CD4-positive, alpha-beta T cell treated with Interleukin-21 for 1 hour (primary cell): ENCODE results near the gene RUNX1.

Source experiments
- DNase-seq: peaks from one replicate; pipeline ENCODE4 v3.0.0-alpha.2; 2020

RUNX1 gene

GRCh38 chr21:35035116-35035515, 14.0 kb downstream of the RUNX1 start:
- no peak for DNase-seq

GRCh38 chr21:35034203-35034926, 14.7 kb downstream of the RUNX1 start:
- DNase-seq = no peak

- no peak for DNase-seq
Observed at GRCh38 chr21:35032474-35033263, 16.4 kb downstream of the RUNX1 start.

DNA sequence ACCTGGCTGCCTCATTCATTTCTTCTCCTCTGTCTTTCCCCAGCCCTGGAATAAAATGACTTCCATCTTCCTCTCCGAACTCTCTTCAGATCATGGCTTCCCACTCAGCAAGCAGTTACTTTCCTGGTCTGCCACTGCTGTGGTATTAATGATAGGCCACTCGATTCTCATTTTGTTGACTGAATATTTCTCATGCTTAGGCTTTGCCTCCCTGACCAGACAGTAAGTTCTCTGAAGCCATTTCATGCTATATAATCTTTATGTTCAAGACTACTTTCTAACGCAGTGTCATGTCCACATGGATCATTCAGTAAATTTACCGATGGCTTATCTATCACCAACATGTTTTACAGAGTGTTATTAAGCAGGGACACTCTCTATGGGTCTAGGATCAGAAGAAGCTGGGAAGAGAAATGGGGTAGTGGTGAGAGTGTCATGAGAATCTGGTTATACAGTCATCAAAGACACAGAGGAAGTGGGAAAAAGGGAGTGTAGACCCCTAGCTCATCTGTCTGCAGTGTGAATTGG, 20.6 kb downstream of the RUNX1 start:
- no peak for DNase-seq

- no peak for DNase-seq
Observed at GRCh38 chr21:35027563-35028450, 21.3 kb downstream of the RUNX1 start.

DNA sequence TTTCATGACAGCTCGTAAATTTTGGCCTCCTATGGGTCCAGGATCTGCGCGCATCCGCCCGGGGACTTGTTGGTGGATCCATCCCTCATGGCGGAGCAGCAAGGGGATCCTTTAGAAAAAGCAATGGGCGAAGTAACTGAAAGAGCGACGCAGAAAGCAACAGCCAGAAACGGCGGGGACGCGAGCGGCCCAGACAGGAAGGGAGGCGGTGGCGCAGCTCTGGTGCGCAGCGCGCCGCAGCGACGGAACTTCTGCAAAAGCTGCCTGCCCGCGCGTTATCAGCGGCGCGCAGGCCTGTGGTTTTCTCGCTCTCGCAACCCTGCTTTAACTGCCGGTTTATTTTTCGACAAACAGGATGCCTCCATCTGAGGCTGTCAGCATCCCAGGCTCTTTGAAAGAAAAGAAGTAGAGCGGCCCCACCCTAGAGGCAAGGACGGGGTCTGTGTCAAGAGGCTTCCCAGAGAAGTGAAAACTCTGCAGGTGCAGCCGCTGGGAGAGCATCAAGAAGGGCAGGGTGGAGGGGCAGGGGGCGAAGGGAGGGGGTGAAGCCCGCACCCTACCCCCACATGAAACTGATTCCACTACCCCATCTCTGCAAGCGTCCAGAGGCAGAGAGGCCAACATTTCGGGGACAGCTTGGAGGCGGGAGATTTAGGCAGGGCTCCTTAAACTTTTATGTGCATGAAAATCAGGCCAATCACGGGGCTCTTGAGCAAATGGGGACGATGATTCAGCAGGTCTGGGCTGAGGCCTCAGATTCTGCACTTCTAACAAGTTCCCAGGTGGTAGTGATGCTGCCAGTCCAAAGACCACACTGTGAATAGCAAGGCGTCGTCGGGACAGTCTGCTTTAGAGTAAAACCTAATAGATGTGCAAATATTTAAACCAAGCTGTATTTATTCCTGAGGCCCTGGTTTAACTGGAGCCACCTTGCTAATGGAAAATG, 22.2 kb downstream of the RUNX1 start:
- DNase-seq = peak; percentile 86

- no peak for DNase-seq
Observed at GRCh38 chr21:35026153-35026500, 23.0 kb downstream of the RUNX1 start.

- DNase-seq = no peak
Observed at GRCh38 chr21:35025206-35026152, 23.6 kb downstream of the RUNX1 start.

- DNase-seq = no peak
Observed at GRCh38 chr21:35024513-35024912, 24.6 kb downstream of the RUNX1 start.

DNA sequence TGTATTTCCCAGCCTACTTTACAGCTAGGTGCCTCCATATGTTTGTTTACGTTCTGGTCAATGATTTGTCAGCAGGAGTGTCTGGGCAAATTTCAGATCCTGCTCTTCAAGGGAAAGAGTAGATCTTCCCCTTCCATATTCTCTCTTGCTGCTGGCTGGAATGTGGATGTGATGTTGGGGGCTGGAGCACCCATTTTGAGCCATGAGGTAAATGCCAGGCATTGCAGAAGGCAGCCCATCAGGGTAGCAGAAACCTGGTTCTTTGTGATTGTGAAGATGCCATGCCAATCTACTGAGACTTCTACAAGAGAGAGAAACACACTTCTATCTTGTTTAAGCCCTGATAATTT, 25.1 kb downstream of the RUNX1 start:
- DNase-seq = no peak

DNA sequence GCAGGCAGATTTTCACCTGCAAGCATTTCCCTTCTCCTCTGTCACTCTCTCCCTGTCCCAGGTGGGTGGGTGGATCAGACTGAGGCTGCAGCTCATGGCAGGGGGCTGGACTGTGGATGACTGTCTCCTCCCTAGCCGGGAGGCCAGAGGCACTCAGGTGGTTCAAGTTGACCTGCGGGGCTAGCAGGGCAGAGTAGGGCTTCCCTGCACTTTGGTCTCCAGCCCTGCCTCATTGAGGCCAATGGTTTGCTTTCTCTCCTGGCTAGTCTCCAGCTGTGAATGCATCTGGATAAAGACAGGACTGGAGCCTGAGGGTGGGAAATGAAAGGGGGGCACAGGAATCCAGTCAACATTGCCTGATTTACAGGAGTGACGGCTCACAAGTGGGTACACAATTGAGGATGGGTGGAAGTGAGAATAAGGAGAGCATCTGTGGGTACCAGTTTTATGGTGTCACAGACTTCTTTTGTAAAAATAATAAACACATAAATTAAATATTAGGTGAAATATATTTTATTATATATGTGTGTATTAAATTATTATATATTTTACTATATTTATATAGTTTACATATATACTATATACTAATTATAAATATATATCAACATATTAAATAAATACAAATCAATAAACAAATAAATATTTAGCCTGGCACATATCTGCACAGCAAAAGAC, 25.6 kb downstream of the RUNX1 start:
- no peak for DNase-seq

- no peak for DNase-seq
Observed at GRCh38 chr21:35021546-35021945, 27.6 kb downstream of the RUNX1 start.

GRCh38 chr21:35020902-35021301, 28.2 kb downstream of the RUNX1 start:
- DNase-seq = no peak

GRCh38 chr21:35020436-35020835, 28.7 kb downstream of the RUNX1 start:
- DNase-seq = peak; percentile 43

DNA sequence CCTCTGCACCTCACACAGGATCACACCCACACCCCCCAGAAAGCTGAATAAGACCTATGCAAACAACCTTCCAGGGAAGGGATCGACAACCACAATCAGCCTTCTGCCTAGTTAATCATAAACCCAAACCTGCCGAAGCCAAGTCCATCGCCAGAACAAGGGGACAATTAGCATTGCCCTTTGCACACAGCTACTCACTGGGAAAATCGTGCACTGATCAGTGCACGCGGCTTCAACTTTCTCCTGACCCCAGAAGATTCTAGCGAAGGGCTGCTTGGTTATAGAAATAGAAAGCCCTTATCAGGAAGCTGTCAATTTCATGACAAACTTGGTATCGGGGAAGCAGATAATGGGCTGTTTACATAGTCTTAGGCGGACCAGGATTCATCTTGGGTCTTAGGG, 29.5 kb downstream of the RUNX1 start:
- DNase-seq = no peak

GRCh38 chr21:35017256-35017655, 31.8 kb downstream of the RUNX1 start:
- DNase-seq = no peak

GRCh38 chr21:35016517-35017188, 32.4 kb downstream of the RUNX1 start:
- DNase-seq = no peak

GRCh38 chr21:35016071-35016470, 33.0 kb downstream of the RUNX1 start:
- DNase-seq = no peak

DNA sequence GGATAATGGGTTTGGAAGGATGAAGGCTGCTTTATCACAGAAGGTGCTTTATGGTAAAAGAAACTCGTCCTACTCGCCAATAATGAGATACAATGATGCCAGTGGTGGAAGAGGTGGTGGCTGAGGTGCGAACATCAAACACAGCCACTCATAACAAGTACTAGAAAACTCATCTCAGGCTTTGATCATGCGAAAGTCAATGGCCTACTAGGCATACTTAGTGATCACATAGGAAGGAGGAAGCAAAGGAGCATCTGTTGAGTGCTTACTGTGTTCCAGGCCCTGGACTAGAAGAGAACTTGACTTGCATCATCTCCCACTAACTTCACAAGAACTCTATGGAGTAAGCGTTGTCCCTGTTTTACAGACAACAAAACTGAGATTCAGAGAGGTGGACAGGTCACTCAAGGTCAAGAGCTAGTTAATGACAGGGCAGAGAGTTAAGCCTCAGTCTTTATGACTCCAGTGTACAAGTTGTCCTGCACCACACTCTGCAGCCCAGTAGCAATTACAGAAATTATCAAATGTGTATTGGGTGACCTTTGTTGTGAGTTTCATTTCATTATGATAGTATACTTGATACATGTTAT, 33.6 kb downstream of the RUNX1 start:
- DNase-seq = peak; percentile 19
